NCI-H526 treated with DMSO at 0.1 percent for 48 hours (cell line): ENCODE data around the gene GATB.

Source experiments
- DNase-seq: peaks from one replicate; lab custom pipeline; 2025; lab: John Stamatoyannopoulos, UW

GATB gene

DNA sequence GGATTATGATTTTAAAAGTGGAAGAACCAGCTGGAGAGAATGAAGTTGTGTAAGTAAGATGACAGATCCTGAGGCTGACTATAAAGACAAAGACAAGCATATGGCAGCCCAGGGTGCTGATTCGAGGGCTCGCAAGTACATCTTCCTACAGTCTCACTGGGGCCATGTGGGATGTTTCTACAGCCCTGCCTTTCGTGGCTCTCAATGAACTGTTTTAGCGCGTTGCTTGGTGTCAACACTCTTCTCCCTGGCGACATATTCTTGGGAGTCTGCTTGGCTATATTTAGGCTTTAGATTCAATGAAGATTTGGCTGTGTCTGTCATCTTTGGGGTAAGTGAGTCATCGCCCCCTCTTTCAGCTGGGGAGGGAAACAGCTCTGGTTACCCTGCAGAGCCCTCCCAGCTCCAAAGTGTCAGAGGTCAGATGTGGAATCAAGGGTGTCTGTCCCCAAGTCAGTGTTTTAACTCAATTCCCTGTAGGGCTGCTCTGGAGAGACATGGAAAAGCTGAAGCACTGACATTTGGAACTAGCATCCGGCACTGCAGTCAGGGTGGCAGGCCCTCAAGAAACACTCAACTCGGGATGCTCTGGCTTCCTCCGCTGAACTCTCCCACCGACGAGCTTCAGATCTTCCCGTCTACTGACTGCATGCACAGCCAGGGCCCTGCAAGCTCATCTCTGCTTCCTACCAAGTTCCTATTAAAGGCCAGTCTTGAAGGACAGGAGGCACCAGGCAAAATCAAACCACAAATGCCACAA is 65.7 kb downstream of the GATB start:
- DNase-seq, result no peak

DNA sequence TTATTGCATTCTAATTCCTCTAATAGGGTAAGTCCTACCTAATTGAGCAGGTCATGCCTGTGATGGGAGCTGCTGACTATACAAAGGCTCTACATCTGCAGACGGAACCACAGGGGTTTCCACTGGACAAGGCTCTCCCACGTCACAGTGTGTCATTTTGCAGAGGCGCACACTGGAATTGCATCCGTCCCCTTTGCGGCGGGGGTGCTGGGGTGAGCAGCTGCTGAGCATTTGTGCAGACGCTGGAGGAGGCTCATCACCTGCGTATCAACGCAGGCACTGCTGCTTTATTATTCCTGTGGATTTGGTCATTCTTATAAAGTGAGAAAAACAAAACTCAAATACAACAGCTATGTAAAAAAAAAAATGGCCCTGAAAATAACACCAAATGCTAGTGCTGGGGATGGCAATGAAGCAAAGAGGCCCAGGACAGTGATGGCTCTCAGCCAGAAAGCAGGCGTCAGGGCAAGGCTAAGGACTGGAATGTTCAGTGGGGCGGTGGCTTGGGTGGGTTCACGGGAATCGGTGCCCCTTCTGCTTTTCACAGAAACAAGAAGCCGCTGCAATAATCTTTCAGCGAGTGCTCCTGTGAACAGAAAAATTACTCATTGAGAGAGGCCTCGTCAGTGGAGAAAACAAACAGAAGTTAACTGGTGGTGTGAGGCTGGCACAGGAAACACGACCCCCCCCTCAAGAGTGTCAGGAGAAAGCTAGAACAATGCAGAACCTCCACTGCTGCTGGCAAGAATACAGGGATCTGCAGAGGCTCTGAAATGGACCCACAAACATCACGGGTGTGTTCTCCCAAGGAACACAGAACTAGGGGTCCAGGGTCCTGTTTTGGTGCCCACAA is 67.8 kb downstream of the GATB start:
- no peak for DNase-seq

DNA sequence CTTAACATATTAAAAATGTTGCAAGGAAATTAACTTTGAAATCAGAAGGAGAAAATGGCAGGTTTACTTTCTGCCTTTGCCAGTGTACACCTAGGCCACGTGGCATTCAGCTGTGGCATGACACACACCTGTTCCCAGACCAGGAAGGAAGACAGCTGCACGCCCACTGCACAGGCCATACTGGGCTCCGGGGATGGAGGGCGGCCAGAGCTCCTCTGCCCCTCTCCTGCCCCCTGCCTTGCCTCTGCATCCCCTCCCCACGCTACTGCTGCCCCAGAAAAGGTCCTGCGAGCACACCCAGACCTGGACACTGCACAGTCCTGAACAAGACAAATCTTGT is 68.4 kb downstream of the GATB start:
- DNase-seq, result no peak

DNA sequence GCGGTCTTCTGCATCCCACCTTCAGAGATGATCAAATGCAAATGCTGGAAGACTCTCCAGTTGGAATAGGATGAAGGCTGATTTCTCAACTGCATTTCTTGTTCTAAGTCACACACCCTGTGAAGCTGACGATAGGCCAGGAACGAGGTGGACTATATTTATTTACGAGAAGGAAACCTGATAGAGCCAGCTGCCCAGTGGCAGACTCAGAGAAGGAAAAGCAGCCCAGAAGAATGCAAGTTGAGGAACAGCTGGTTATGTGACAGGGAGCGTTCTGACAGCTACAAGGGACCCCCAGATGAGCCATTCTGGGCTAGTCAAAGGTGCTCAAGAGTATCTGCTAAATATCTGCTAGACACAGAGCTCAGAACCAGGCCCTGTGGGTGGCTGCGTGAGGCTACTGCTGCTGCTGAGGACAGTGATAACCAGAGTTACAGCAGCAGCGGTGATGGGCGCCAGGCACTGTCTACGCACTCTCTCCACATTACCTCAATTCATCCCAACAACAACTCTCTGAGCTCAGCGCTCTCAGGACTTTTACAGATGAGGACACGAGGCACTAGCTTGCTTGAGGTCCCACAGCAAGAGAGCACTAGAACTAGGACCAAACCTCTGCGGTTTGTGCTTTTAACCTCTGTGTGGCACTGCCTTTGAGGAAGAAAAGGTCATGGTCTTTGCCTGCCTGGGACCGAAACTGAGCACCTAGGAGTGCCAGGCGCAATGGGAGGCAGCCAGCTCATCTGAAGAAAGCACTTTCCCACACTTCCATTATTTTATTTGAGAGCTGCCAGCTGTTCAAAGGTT is 69.0 kb downstream of the GATB start:
- DNase-seq, result no peak

DNA sequence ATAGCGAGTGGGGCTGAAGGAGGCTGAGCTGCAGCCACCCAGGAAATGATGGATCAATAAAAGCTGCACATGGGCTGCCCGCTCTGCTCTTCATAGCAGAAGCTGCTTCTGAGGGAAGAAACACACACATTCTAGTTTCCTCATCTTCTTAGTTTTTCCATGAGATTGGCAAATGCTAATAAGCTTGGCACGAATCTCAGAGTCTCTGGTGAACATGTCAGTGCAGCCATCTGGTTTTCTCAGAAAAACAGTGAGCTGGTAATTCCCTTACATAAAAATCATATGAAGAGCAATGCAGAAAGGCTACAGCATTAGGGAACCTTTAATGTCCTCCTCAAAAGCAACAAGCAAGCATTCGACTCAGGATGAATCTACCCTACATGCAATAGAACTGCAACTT is 69.9 kb downstream of the GATB start:
- DNase-seq, result no peak

DNA sequence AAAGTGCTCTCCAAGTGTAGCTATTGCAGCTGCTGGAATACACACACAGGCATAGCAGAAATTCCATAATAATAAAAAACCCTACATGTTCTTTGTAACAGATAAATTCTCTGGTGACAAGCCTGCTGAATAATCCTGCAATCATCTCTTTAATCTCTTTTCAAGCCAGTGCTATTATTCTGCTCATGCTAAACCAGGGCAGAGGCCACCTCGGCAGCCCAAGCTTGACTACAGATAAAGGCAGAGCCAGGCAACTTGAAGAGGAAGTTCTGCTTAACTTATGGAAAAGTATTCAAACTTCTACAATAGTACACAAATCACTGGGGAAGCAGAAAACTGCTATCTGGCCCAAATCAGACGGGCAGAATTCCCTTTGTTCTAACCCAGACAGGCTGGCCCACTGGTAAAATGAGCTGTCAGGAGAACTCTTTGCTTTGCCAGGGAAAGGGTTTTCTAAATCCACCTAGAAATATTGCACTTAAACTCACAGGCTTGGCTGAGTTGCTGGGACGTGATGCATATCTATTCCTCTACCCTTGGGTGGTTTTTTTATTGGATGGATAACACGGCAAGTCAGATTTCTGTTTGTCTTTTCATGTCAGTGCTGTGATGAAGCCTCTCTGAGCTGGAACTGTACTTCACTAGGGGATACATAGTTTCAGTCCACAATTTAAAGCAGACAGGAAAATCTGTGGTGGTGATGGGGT is 70.5 kb downstream of the GATB start:
- DNase-seq, result no peak

DNA sequence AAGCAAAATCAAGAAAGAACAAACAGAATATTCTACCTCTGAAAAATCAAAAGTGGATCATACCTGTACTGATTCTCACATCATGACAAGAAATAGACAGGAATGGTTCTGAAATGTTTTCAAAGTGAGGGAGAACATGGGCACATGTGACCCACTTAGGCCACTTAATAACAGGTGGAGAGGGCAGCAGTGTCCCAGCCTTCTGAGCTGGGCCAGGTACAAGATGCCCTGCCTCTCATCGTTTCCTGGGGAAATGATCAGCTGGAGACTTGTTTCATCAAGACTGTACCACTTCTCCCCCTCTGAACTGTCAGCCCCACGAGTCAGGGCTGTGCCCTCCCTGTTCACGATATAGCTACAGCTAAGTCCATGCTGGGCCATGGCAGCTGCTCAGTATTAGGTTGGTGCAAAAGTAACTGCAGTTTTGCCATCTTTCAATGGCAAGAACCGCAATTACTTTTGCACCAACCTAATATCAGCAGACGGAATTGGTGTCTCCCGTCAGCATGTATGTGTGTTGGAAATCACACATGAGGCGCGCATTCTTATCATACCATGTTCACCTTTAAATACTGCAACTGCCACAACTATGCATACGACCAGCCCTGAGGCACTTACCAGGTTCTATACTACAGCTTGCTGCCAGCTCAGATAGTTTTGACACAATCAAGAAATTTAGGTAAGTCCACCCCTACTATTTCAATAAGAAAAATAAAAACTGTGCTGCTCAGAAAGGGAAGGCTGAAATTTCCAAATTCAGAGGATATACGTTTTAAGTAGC is 71.4 kb downstream of the GATB start:
- no peak for DNase-seq

DNA sequence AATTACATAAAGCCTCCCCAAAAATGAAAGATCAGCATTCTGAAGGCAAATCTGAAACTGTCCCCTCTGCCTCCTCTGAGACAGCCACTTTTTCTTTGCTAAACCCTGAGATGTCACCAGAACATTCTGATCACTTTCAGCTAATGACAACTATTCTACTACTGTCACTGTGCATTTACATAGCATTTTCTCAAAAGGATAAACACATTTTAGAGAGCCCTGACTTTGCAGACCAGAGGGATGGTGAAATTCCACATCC is 72.1 kb downstream of the GATB start:
- no peak for DNase-seq

DNA sequence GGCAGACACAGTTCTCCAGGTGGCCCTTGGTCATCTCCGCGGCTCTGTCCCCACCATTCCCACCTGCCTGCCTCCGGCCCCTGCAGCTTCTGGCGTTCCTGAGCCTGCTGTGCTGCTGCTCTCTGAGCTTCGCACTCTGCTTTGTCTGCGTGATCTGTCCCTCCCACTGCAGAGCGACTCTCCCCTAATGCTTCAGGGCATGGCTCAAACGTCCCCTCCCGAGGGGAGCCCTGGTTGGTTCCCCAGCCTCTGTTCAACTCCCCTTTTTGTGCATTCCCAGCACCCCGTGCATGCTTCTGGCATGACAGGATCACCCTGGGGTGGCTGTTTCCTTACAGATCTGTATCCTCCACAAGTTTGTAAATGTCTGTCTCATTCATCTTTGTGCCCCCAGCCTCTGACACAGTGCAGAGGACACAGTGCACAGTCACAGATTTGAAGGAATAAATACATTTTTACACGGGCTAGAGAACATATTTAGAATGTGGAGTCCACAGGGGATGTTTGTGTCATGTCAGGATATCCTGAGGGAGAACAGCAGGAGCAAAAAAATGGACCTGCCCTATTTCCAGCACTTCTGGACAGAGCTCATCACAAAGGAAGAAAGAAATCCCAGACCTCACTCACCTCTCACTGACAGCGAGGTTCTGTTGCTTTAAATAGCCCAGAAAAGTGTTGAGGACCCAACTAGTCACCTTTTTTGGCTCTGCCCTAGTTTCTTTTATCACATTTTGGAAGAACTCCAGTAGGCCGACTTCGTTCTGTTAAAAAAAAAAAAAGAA is 72.6 kb downstream of the GATB start:
- DNase-seq, result no peak

DNA sequence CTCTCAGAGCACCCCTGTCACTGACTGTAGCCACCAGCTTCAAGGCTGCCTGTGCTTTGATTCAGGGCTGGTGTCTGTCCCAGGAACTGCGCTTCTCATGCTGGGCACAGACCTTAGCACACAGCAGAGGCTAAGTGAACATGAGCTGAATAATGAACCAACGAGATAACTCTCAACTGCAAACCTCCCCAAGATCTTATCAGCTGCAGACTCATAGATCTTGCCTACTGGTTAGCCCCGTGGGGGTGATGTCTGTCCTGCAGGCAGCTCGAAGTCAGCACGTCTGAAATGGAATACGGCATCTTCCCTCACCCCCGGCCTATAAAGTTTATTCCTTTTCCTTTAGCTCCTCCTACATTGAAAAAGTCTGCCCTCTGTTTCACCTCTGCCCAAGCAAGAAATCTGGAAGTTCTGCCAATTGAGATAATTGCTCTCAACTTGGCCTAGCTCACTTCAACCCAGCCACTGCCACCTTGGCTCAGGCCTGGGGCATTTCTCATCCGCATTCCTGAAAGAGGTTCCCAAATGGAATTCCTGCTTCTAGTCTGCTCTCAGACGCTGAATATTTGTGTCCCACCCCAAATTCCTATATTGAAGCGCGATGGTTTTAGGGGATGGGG is 73.7 kb downstream of the GATB start:
- DNase-seq, result no peak

DNA sequence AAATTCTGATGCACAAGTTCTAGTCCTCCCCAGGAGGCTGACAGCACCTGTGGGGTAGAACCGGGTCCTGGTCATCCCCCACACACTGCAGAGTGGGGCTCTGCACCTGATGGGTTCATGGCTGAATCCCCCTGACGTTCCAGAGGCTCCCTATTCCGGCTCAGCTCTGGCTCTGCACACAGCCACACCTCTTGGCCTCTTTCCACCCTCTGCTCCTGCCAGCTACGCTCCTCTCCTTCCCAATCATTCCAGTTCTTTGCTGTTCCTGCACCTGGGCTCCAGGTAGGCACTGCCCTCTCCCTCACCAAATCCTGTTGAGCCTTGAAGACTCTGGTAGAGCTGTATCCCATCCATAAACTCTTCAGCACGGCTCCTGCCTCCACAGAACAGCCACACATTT is 75.5 kb downstream of the GATB start:
- DNase-seq, result no peak

DNA sequence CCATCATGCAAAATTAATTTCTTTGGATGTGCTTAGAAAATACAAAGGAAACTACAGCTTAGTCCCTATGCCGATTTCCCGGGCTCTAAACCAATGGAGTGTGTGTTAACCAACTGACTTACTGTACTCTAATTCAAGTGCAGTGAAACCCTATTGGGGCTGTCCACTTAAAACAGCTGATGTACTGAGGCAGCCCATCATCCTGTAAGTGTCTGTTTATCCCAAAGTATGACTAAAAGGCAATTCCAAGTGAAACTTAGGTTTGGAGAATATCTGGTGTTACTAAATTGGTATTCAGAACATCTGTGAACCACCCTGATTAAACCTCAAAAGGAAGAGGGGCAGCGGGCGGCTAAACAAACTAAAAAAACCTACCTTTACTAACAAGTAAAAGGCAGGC is 79.7 kb downstream of the GATB start:
- no peak for DNase-seq

DNA sequence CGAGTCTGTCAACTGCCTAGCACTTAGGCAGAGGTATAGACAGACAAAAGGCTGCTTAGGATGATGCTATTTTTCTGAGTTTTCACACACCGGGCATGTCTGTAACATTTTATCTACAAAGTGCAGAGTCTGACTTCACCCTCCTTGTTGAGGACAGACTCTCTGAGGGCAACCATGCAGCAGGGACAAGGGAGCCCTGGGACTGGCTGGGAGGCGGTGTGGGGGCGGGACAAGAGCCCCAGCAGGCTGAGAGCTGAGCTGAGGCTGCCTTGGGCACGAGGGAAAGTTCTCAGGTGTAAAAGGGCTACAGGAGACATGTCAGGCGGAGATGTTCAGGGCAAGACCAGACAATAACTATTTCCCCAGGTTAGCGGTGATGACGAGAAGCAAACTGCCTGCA is 81.6 kb downstream of the GATB start:
- DNase-seq, result no peak

DNA sequence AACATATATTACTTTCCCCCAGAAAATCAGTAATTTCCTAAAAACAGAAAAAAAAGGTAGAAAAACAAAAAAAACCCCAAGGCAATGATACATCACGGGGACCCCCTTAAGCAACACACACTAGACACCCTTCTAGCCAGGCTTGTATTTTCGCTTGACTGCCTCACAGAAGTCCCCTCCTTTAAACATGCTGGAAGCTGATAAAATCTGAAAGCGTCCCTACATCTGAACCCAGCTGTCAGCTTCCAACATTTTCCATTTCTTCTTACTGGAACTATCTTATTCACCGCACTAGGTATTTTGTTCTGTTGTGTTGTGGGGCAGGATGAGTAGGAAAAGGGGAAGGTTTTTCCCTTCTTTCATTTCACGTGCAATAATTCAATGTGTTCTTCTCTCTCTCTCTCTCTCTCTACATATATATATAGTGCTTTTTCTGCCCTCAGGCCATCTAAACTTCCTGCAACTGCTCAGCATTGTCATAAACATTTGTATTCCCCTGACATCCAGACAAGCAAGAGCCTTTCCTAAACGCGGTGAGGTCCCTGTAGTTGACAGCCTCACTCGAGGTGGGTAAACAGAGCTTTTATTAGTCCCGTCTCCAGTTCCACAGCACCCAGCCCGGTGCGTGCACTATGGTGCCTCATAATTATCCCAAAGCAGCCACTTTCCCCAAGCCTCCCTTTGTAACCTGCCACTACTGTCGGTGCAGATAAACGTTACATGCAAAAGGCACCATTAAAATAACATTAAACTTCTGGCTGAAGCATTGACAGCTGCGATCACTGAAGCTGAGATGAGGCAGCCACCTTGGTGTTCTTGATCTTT is 82.5 kb downstream of the GATB start:
- DNase-seq, result peak; percentile 68

DNA sequence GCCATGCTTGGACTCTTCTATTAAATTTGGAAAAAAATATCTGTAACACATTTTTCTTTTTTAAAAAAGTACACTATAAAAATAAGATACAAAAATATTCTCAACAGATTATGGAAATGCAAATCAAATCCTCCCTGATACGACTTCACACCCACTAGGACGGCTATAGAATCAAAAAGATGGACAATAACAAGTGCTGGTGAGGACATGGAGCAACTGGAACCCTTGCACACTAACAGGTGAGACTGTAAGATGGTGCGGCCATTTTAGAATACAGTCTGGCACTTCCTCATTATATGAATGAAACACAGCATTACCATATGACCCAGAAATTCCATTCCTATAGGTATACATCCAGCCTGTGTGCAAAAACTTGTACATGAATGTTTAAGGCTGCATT is 83.6 kb downstream of the GATB start:
- no peak for DNase-seq

DNA sequence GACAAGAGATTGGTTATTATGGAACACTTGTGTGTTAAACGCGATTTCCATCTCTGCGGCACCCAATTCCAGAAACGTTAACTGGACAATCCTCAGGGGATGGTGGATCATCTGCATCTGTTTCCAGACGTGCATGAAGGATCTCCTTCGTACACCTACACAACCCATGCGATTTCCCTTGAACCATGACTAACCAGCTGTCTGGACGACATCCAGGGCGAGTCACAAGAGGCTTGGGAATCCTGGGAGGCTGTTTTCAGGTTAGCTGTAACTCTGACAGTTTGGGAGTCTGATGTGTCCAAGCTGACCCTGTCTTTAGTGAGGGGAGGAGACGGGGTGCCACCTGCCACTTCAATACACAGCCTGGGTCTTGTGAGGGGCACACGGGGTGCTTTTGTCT is 84.5 kb downstream of the GATB start:
- DNase-seq, result no peak

DNA sequence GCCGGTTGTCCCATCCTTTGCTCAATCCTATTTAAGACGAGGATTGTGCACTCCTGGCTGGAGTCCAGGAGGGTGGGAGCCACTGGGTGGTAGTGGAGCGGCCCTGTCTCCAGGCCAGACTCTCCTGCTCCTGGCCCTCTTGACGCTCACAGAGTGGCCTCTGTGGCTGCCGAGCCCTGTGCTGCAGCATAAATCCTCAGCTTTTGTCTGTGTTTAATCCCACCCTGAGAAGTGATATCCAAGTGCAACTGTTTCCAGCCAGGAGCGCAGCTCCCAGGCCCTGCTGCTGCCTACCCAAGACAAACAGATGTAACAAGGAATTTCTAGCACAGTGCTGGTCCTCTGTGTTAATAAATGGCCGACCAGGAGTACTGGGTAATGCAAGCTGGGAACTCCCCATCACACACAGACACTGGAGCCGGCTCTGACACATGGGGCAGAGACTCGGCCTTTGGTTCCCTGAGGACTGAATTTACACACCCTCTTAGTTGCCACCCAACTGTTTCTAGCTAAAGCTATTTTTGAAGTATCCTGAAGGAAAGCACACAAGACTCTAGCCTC is 85.3 kb downstream of the GATB start:
- no peak for DNase-seq

DNA sequence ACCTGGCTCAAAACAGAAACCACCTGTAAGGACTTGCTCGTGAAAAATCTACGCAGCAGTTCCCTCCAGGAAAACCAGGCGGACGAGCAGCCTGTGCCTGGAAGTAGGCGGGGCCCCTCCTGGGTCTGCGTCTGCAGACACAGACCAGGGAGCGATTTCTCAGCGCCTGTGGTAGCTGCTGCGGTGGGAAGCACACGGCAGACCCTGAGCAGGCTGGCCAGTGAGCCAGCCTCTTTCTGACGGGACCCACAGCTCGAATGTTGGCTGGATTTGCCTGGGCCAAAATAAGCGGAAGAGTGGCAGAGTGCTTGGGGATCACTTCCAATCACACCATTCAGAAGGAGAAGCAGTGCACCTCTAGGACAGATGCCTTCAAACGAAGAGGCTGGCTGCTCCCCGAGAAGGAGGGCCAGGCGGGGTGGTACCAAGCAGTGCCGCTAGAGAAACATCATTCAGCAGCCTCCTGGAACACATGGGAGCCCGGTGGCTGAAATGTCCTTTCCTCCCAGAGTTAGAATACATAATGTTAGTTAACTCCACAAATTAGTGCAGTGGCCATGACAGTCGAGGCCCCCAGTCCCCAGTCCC is 85.9 kb downstream of the GATB start:
- peak; percentile 11 for DNase-seq
